T-cell (primary cell): ENCODE measurements around the gene PCBP1. TPM values are rescaled to one million over a fixed set of nuclear protein-coding genes. Genes with fewer than 3 reads are reported as not detected.
"Not testable (repeated sequence)": the region's sequence is repeated elsewhere in the genome, so short reads cannot be mapped to it uniquely, and the experiment has no call there.

ENCODE experiments used
- ATAC-seq, 4 experiments: fragments of 200-7000 bp in 3 of 4; fragments of 150-1000 bp in 1 of 4; cut with Tn5 transposase; replicated peaks in 1 of 4; 1 replicate in 3 of 4; 2 replicates in 1 of 4; pipeline ENCODE4 v1.10.0; 2021; ENCODE audit warnings: moderate library complexity in 3 of 4, mild to moderate bottlenecking in 2 of 4, moderate number of reproducible peaks in 1 of 4
- CTCF ChIA-PET, 2 donors: fragments of 300-600 bp; sonication (Branson Sonifier 250); formaldehyde crosslinking; loops; one replicate each; lab custom pipeline; 2022; ENCODE audit warnings: antibody characterized with exemption in 2 of 2; lab: Charles Lee
- POLR2A ChIA-PET, 2 donors: fragments of 300-600 bp; sonication (Branson Sonifier 250); formaldehyde crosslinking; loops; one replicate each; lab custom pipeline; 2022; ENCODE audit warnings: antibody characterized with exemption in 2 of 2; lab: Charles Lee
- DNase-seq, 35 experiments: peaks; one replicate each; pipeline versions ENCODE4 v3.0.0 to v3.0.0-alpha.2; 2013 to 2023
- H3K27ac ChIP-seq: one replicate; pipeline ENCODE4 v1.5.1; 2013; ENCODE audit warnings: low read length
- H3K27me3 ChIP-seq, 2 experiments: replicated peaks in 1 of 2; 1 replicate in 1 of 2; 2 replicates in 1 of 2; pipeline versions ENCODE4 v1.6.1 to v1.7.0; 2013; ENCODE audit warnings: low read length in 1 of 2, mixed read lengths in 1 of 2; ENCODE audit not compliant: control insufficient read depth in 2 of 2, insufficient read depth in 2 of 2; ENCODE audit errors: extremely low read depth in 1 of 2
- H3K36me3 ChIP-seq, 2 donors: 1 replicate in 1 of 2; 2 replicates in 1 of 2; pipeline versions ENCODE4 v1.6.1 to v1.7.0; 2013; ENCODE audit warnings: low read length in 1 of 2; ENCODE audit not compliant: control insufficient read depth in 2 of 2, insufficient read depth in 1 of 2; ENCODE audit errors: extremely low read depth in 1 of 2
- H3K4me1 ChIP-seq, 2 experiments: 1 replicate in 1 of 2; 2 replicates in 1 of 2; pipeline versions ENCODE4 v1.6.1 to v1.7.0; 2013; ENCODE audit warnings: low read length in 2 of 2, mixed read lengths in 1 of 2; ENCODE audit not compliant: insufficient read depth in 2 of 2, control insufficient read depth in 1 of 2; ENCODE audit errors: extremely low read depth in 1 of 2
- H3K4me3 ChIP-seq, 2 donors: 1 replicate in 1 of 2; 2 replicates in 1 of 2; pipeline versions ENCODE4 v1.5.1 to v1.7.0; 2013; ENCODE audit warnings: mild to moderate bottlenecking in 2 of 2, low read length in 1 of 2, moderate library complexity in 1 of 2; ENCODE audit not compliant: control insufficient read depth in 1 of 2; ENCODE audit errors: extremely low read depth in 1 of 2
- H3K9me3 ChIP-seq: 2 replicates; pipeline ENCODE4 v1.7.0; 2013
- H3K27ac Mint-ChIP-seq, 2 donors: one replicate each; pipeline ENCODE4 v1.8.0; 2020 to 2021; ENCODE audit warnings: mild to moderate bottlenecking in 2 of 2, mixed read lengths in 2 of 2
- H3K27me3 Mint-ChIP-seq, 2 donors: one replicate each; pipeline ENCODE4 v1.8.0; 2021 to 2022; ENCODE audit warnings: mixed read lengths in 2 of 2
- H3K36me3 Mint-ChIP-seq: one replicate; pipeline ENCODE4 v1.8.0; 2021; ENCODE audit warnings: mixed read lengths
- H3K4me1 Mint-ChIP-seq, 3 donors: one replicate each; pipeline ENCODE4 v1.8.0; 2020 to 2022; ENCODE audit warnings: mixed read lengths in 3 of 3, mild to moderate bottlenecking in 1 of 3
- H3K4me3 Mint-ChIP-seq, 3 donors: one replicate each; pipeline ENCODE4 v1.8.0; 2020 to 2022; ENCODE audit warnings: mild to moderate bottlenecking in 3 of 3, mixed read lengths in 3 of 3, moderate library complexity in 3 of 3
- H3K9me3 Mint-ChIP-seq, 3 donors: one replicate each; pipeline ENCODE4 v1.8.0; 2020 to 2022; ENCODE audit warnings: mixed read lengths in 3 of 3
- WGBS: methylation state at CpG from one replicate; pipeline ENCODE4 v1.1.5; 2013; ENCODE audit warnings: missing lambda C conversion rate; ENCODE audit not compliant: insufficient coverage; 5-methylcytosine and 5-hydroxymethylcytosine counted together
- total RNA-seq, 35 experiments: library from RNA in 6 of 35; stranded (reverse) in 6 of 35; fragments of 120-200 nt in 1 of 35; gene quantifications; one replicate each; pipeline versions ENCODE4 v1.2.1 to v1.2.4 and lab custom pipeline; 2013 to 2026

PCBP1 gene
- total RNA-seq, 5 donors from 2014 or later (not counting 1 experiment from before 2014, with no cell fraction given): 303 to 431 (median 386) TPM

- Mint-ChIP-seq H3K4me3 (no peak overlapping the region), H3K4me1 (peaks cover 33 to 40% (median 35%) of the 10 kb centered on the region in 3 donors), H3K27me3 (no peaks in the 10 kb centered on the region), H3K9me3 (no peaks in the 10 kb centered on the region), H3K27ac (peak overlapping the region; percentile 89 to 90), H3K36me3 (peaks cover 3% of the 10 kb centered on the region)
- WGBS: no CpG with 5 or more reads among the region's 4 CpGs
- DNase-seq (no peak), ATAC-seq (no peak)
- CTCF ChIA-PET: no interaction called here
- no peaks in the 10 kb centered on the region for H3K36me3 ChIP-seq
- H3K27ac ChIP-seq: no peak overlapping the region
- no peak overlapping the region for H3K4me3 ChIP-seq
- POLR2A ChIA-PET: no interaction called here
- H3K9me3 ChIP-seq: no peaks in the 10 kb centered on the region
- peaks cover 23 to 40% of the 10 kb centered on the region in 2 experiments for H3K4me1 ChIP-seq
- H3K27me3 ChIP-seq: no peaks in the 10 kb centered on the region
Observed at GRCh38 chr2:70098032-70098431, 10.8 kb downstream of the PCBP1 start.

- ATAC-seq: no peak
- H3K4me1 Mint-ChIP-seq: peaks cover 36 to 42% (median 37%) of the 10 kb centered on the region in 3 donors
- no peaks in the 10 kb centered on the region for H3K36me3 Mint-ChIP-seq
- Histone ChIP-seq H3K9me3 (no peaks in the 10 kb centered on the region), H3K27me3 (no peaks in the 10 kb centered on the region), H3K36me3 (no peaks in the 10 kb centered on the region), H3K4me3 (no peak overlapping the region), H3K4me1 (peaks cover 20 to 38% of the 10 kb centered on the region in 2 experiments), H3K27ac (no peak overlapping the region)
- WGBS: no CpG with 5 or more reads among the region's 2 CpGs
- ChIA-PET CTCF (interaction anchor here in 1 of 2 donors (0.6 kb wide), 1 partner anchor 25 kb away, joined by 3 read pairs; no protein-coding TSS in a partner anchor), POLR2A (no interaction called here)
- no peak for DNase-seq
- no peaks in the 10 kb centered on the region for H3K27me3 Mint-ChIP-seq
- H3K9me3 Mint-ChIP-seq: no peaks in the 10 kb centered on the region
- H3K4me3 Mint-ChIP-seq: no peak overlapping the region
- peak overlapping the region; percentile 58 to 71 for H3K27ac Mint-ChIP-seq
Observed at GRCh38 chr2:70099270-70099669, 12.0 kb downstream of the PCBP1 start.

GRCh38 chr2:70101174-70101573 lies 13.9 kb downstream of the PCBP1 start:
- no peak overlapping the region for H3K4me3 ChIP-seq
- H3K4me1 Mint-ChIP-seq: peaks cover 31 to 35% (median 32%) of the 10 kb centered on the region in 3 donors
- H3K27ac ChIP-seq: no peak overlapping the region
- H3K27me3 Mint-ChIP-seq: no peaks in the 10 kb centered on the region
- DNase-seq (no peak), ATAC-seq (no peak)
- CTCF ChIA-PET: no interaction called here
- no peaks in the 10 kb centered on the region for H3K27me3 ChIP-seq
- H3K9me3 ChIP-seq: no peaks in the 10 kb centered on the region
- H3K36me3 Mint-ChIP-seq: no peaks in the 10 kb centered on the region
- H3K27ac Mint-ChIP-seq: peak overlapping the region in 1 of 2 donors; percentile 66
- H3K4me3 Mint-ChIP-seq: no peak overlapping the region
- POLR2A ChIA-PET: interaction anchor here in 1 of 2 donors (0.7 kb wide), 1 partner anchor 12 kb away, joined by 3 read pairs; no protein-coding TSS in a partner anchor
- WGBS: 100% methylated on average over 3 of the region's 6 CpGs
- H3K9me3 Mint-ChIP-seq: no peaks in the 10 kb centered on the region
- no peaks in the 10 kb centered on the region for H3K36me3 ChIP-seq
- peaks cover 7 to 32% of the 10 kb centered on the region in 2 experiments for H3K4me1 ChIP-seq

- H3K9me3 Mint-ChIP-seq, CTCF ChIA-PET, DNase-seq, POLR2A ChIA-PET, ATAC-seq, H3K27me3 Mint-ChIP-seq, H3K4me3 ChIP-seq, H3K4me3 Mint-ChIP-seq, H3K9me3 ChIP-seq, H3K27me3 ChIP-seq, H3K36me3 Mint-ChIP-seq, H3K36me3 ChIP-seq, H3K27ac ChIP-seq: not testable (repeated sequence)
- peaks cover 7 to 29% of the 10 kb centered on the region in 2 experiments for H3K4me1 ChIP-seq
- Mint-ChIP-seq H3K4me1 (peaks cover 31 to 33% (median 32%) of the 10 kb centered on the region in 3 donors), H3K27ac (peak overlapping the region in 1 of 2 donors; percentile 22)
- 96% methylated on average over 5 of the region's 11 CpGs for WGBS
Observed at GRCh38 chr2:70101686-70102085, 14.4 kb downstream of the PCBP1 start.

GRCh38 chr2:70102323-70102905 lies 15.1 kb downstream of the PCBP1 start:
- H3K27ac Mint-ChIP-seq: peak overlapping the region; percentile 77 to 99
- 96% methylated on average over 15 of the region's 29 CpGs for WGBS

GRCh38 chr2:70103531-70104061 lies 16.3 kb downstream of the PCBP1 start:
- Histone ChIP-seq H3K4me3 (peak overlapping the region; percentile 6 to 22), H3K27me3 (no peaks in the 10 kb centered on the region), H3K9me3 (no peaks in the 10 kb centered on the region), H3K27ac (peak overlapping the region; percentile 87), H3K36me3 (no peaks in the 10 kb centered on the region), H3K4me1 (peaks cover 7 to 43% of the 10 kb centered on the region in 2 experiments)
- CTCF ChIA-PET: interaction anchor here (0.6 to 1.5 kb wide), 8 partner anchors 9 to 33 kb away, joined by 3 to 7 read pairs (median 4); no protein-coding TSS in a partner anchor
- Mint-ChIP-seq H3K27ac (peak overlapping the region; percentile 98 to 99), H3K27me3 (no peaks in the 10 kb centered on the region), H3K4me3 (peak overlapping the region; percentile 58 to 74 (median 70)), H3K9me3 (no peaks in the 10 kb centered on the region), H3K4me1 (peaks cover 49 to 51% (median 50%) of the 10 kb centered on the region in 3 donors), H3K36me3 (no peaks in the 10 kb centered on the region)
- WGBS: no CpG with 5 or more reads among the region's 5 CpGs
- DNase-seq (peak in 13 of 35 experiments; percentile 13 to 54 (median 31)), ATAC-seq (peak; percentile 45 to 70 (median 50))
- POLR2A ChIA-PET: interaction anchor here (0.6 to 1.2 kb wide), 6 partner anchors 9 to 201 kb away, joined by 3 to 5 read pairs (median 3); no protein-coding TSS in a partner anchor

More at GRCh38 chr2:70102323-70102905, 15.1 kb downstream of the PCBP1 start:
- peaks cover 7 to 31% of the 10 kb centered on the region in 2 experiments for H3K4me1 ChIP-seq
- H3K4me3 ChIP-seq, H3K36me3 Mint-ChIP-seq, H3K27ac ChIP-seq, DNase-seq, H3K27me3 Mint-ChIP-seq, H3K9me3 Mint-ChIP-seq, ATAC-seq, H3K4me3 Mint-ChIP-seq, H3K9me3 ChIP-seq, CTCF ChIA-PET, POLR2A ChIA-PET, H3K27me3 ChIP-seq, H3K36me3 ChIP-seq: not testable (repeated sequence)
- H3K4me1 Mint-ChIP-seq: peaks cover 37 to 39% (median 38%) of the 10 kb centered on the region in 3 donors
